ENCODE results near the gene SAMD4A. TPM values are rescaled to one million over a fixed set of nuclear protein-coding genes. Genes with fewer than 3 reads are reported as not detected.
"Not testable (repeated sequence)": the region's sequence is repeated elsewhere in the genome, so short reads cannot be mapped to it uniquely, and the experiment has no call there.

Gene SAMD4A
- total and polyA plus RNA-seq, 2 of the 4 experiments (the other 2 are of a cell fraction), result 22.9 to 38.2 TPM

- H3K18ac ChIP-seq (ENCODE audit: low read depth, low read length); H2BK5ac ChIP-seq (ENCODE audit: low read depth, low read length, poor library complexity, severe bottlenecking); H3K27ac ChIP-seq (ENCODE audit: insufficient read depth, low read length); H3K27me3 ChIP-seq (ENCODE audit: control insufficient read depth, insufficient read depth, low read length); H3K4me3 ChIP-seq (ENCODE audit: insufficient read depth, low read depth, low read length); H3K4me2 ChIP-seq (ENCODE audit: low read depth, low read length); intact Hi-C loops (cut with micrococcal nuclease); H3K9me3 ChIP-seq (ENCODE audit: control insufficient read depth, insufficient read depth, low read length); H2AFZ ChIP-seq (replicated peaks; ENCODE audit: low read length, poor library complexity); H3K23ac ChIP-seq (ENCODE audit: low read depth, low read length); H3K56ac ChIP-seq (ENCODE audit: extremely low read depth, insufficient read depth, low read length); ATAC-seq (ENCODE audit: low read depth); H2AK5ac ChIP-seq (ENCODE audit: low read depth, low read length); H4K8ac ChIP-seq (ENCODE audit: low read depth in 2 of 2, low read length in 2 of 2); H2AK9ac ChIP-seq (replicated peaks; ENCODE audit: low read depth, low read length, poor library complexity); H2BK120ac ChIP-seq (ENCODE audit: low read depth, low read length); H4K91ac ChIP-seq (ENCODE audit: insufficient read depth, low read depth, low read length); H4K5ac ChIP-seq (ENCODE audit: low read depth, low read length); H2BK15ac ChIP-seq (ENCODE audit: low read depth, low read length); dilution Hi-C loops (cut with HindIII; ENCODE audit: low sequenced_read_pairs, unreplicated experiment); H4K20me1 ChIP-seq (ENCODE audit: insufficient read depth, low read length); in situ Hi-C loops (cut with MboI; ENCODE audit: low sequenced_read_pairs); H3K4ac ChIP-seq (ENCODE audit: low read depth, low read length); POLR2A ChIA-PET (ENCODE audit: unreplicated experiment); H2BK20ac ChIP-seq (ENCODE audit: low read depth, low read length); H3K4me1 ChIP-seq (ENCODE audit: control insufficient read depth, insufficient read depth, low read length); CTCF ChIA-PET; H3K9ac ChIP-seq (ENCODE audit: low read depth, low read length); DNase-seq; BruUV-seq (replicated peaks); H3K14ac ChIP-seq (replicated peaks; ENCODE audit: low read depth, low read length): not testable (repeated sequence)
- no CpG with 5 or more reads among the region's 3 CpGs for WGBS, 2 experiments (ENCODE audit: extremely low coverage in 2 of 2, insufficient read length in 1 of 2)
- peaks cover 32% of the 10 kb centered on the region for H3K9me1 ChIP-seq (ENCODE audit: insufficient read depth, low read length)
- peaks cover 48% of the 10 kb centered on the region for H3K36me3 ChIP-seq (ENCODE audit: control insufficient read depth, insufficient read depth, low read length)
- peaks cover 53 to 71% of the 10 kb centered on the region in 2 experiments for H3K79me1 ChIP-seq (ENCODE audit: low read depth in 1 of 2, low read length in 2 of 2)
Observed at GRCh38 chr14:54753396-54753795, 186.5 kb downstream of the SAMD4A start.
